ENCODE measurements around the gene NKX1-2.

Gene NKX1-2

GRCh38 chr10:124474514-124475070 lies 24.8 kb upstream of the NKX1-2 start:
- no peak for DNase-seq

DNA sequence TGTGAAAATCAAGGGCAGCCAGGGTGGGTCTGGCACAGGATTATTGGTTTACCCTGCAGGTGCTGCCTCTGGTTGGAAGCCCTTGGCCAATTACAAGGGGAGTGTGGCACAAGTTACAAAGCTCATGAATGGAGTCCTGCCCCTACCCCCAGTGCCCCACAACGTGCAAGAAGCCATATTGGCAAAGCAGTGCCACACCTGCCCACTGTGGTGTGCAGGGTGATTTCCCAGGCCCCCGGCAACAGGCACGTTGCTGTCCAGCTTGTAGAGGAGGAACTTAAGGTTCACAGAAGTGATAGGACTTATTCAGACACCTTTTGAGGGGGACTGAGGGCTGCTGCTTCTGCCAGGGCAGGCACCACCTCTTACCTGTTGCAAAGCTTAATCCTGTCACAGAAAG lies 23.2 kb upstream of the NKX1-2 start:
- no peak for DNase-seq

GRCh38 chr10:124472071-124472470 lies 22.2 kb upstream of the NKX1-2 start:
- DNase-seq, result no peak

- DNase-seq, result no peak
Measured at GRCh38 chr10:124470544-124471434, 21.0 kb upstream of the NKX1-2 start.

DNA sequence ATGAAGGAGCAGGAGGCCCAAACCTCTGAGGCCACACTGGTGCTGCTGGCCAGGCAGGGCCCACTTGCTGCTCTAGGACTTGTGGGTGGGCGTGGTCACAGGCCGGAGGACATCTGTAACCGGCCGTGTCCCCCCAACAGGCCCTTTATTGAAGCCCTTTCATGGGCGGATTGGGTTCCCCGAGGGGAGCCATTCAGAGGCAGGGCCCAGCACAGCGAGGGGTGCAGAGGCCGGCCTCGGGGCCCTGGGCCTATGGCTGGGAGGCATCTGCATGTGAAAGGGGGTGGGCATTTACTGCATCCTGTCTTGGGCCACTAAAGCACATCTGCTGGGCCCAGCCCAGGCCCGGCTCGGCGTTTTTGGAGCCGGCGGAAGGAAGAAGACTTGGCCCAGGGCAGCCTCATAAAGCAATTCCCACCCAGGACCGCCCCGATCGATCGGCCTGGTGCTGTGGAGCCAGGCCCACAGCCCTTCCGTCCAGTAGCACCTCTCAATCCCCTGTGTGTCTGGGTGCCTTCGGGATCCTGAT lies 20.2 kb upstream of the NKX1-2 start:
- DNase-seq, result no peak

DNA sequence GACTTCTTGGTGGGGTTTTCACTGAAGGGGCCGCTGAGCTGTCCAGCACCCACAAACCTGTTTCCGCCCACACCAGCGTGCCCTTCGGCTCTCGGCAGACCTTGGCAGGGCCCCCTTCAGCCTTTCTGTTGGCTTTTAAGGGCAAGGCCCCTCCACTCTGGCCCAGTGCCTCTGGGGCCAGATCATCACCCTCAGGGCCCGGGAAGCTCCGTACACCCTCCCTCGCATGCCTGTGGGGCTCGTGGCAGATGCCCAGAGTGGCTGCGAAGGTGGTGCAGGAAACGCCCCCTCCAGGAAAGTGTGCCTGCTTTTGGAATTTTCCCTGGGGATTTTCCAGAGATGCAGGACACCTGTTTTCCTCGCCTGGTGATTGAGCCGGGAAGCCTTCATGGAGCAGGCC lies 18.8 kb upstream of the NKX1-2 start:
- DNase-seq, result no peak

DNA sequence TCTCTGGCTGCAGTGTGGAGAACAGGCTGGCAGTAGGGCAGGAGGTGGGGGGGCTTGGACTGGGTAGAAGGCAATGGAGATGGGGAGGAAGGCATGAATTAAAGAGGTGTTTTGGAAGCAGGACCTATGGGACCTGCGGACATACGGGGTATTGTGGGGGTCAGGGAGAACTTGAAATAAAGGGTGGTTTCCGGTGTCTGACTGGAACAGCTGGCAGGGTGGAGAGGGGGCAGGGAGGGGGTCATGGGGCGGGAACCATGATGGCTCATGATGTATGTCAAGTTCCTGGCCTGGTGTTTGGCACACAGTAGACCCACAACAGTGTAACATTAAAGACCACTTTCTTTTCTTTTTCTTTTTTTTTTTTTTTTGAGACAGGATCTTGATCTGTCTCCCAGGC lies 17.3 kb upstream of the NKX1-2 start:
- DNase-seq, result no peak

GRCh38 chr10:124465777-124466488 lies 16.1 kb upstream of the NKX1-2 start:
- DNase-seq, result no peak

DNA sequence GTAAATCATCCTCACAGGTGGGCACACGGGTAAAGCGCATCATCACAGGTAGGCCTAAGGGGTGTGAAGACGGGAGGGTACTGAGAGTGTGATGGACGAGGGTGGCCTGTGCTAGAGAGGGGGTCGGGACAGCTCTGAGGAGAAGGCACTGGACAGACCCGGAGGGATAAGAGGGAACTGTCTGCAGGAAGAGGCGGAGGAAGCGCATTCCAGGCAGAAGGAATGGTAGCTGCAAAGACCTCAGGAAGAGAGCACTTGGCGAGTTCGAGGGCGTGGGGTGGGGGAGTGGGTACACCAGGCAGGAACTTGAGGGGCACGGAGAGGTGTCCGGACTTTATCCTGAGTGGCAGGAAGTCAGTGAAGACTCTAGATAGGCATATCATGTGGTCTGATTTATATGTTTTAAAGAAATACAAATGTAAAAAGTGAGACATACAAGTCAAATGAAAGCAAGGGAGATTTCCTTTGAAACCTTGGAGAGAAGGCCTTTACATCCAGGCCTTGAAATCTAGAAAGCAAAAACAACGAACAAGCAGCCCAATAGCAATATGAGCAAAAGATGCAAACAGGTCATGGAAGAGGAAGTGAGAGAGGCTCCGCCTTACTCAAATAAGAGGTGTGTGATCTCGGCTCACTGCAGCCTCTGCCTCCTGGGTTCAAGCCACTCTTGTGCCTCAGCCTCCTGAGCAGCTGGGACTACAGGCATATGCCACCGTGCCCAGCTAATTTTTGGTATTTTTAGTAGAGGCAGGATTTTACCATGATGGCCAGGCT lies 15.4 kb upstream of the NKX1-2 start:
- DNase-seq, result no peak

GRCh38 chr10:124464028-124464965 lies 14.5 kb upstream of the NKX1-2 start:
- no peak for DNase-seq

DNA sequence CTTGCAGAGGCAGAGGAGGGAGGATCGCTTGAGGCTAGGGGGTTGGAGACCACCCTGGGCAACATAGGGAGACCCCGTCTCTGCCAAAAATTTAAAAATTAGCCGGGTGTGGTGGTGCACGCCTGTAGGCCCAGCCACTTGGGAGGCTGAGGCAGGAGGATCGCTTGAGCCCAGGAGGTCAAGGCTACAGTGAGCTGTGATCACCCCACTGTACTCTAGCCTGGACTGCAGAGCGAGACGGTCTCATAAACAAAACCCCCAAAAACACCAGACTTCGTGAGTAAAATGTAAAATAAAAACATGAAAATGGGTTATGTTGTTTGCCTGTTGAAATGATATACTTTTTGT lies 12.5 kb upstream of the NKX1-2 start:
- no peak for DNase-seq

DNA sequence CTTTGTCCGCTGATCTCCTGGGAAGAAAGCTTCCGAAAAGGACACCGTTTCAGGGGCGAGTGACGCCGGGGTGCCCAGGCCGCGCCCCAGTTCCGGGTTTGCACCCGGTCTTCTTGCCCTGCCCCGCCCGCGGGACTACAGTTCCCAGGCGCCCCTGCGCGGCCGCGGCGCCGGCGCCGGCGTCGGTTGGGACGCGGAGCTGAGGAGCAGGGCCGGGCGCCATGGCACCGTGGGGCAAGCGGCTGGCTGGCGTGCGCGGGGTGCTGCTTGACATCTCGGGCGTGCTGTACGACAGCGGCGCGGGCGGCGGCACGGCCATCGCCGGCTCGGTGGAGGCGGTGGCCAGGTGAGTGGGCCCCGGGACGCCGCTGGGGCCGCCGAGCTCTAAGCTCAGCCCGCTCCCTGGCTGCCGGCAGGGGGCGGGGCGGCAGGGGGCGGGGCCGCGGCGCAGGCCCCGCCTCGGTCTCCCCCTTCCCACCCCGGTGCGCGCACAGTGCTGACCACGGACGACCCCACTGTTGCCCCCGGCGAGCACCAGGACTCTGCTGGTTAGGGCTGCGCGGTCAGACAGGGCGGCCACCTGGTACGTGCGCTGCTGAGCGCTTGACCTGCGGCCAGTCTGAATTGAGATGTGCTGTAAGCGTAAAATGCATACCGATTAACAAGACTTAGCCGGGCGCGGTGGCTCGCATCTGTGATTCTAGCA lies 12.0 kb upstream of the NKX1-2 start, which contains the start of gene LHPP:
Gene LHPP, plus strand, starts transcription at position 182 of the 706 bp plus-strand sequence. Its CDS starts 40 bp downstream, at position 222.
- DNase-seq, result peak; percentile 84

DNA sequence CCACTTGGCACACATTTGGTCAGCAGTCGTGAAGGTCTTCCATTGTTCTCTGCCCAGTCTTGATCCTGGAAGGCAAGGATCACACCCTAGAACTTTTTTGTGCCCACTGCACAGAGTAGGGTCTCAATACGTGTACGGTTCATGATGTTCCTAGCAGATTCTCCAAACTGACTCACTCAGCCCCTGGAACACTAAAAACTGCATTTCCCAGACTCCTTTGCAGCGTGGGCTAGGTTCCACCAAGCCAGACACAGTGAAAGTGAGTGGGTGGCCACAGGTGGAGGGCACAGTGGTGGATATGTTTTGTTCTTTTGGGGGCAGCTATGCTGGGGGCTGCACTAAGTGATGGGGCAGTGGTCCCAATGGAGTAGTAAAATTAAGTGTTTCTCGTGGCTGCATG lies 10.3 kb upstream of the NKX1-2 start:
- no peak for DNase-seq

- no peak for DNase-seq
Measured at GRCh38 chr10:124459395-124459794, 9.6 kb upstream of the NKX1-2 start.

DNA sequence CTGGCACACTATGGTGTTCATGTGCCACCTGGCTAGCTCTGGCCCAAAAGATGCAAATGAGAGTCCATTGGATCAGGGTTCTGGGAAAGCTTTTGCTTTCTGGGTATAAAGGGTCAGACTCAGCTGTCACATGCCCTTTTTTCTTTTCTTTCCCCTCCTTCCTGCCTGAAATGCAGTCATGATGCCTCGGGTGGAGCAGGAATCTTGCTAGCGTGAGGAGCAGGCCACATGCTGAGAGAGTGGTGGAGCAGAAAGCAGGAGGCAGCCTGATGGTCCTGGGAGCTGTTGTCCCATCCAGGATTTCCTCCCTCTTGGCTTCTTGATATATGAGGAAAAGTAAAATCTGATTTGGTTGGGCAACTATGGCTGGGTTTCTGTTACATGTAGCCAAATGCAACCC lies 9.1 kb upstream of the NKX1-2 start:
- no peak for DNase-seq

DNA sequence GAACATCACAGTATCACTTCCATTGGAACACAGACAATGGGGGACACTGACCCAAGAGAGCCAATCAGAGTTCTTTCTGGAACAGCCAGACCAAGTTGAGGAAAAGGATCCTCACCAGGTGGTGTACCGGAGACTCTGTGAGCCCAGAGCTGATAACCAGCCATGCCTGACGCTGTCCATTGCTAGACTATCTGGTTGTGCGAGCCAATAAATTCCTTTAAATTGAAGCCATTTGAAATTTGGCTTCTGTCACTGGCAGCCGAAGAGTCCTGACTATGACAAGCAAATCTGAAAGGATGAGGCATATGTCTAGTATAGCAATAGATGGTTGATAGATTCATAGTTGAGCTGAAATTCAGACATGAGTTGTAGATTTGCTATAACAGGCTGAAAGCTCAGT lies 8.6 kb upstream of the NKX1-2 start:
- no peak for DNase-seq

GRCh38 chr10:124455441-124455840 lies 5.6 kb upstream of the NKX1-2 start:
- no peak for DNase-seq

DNA sequence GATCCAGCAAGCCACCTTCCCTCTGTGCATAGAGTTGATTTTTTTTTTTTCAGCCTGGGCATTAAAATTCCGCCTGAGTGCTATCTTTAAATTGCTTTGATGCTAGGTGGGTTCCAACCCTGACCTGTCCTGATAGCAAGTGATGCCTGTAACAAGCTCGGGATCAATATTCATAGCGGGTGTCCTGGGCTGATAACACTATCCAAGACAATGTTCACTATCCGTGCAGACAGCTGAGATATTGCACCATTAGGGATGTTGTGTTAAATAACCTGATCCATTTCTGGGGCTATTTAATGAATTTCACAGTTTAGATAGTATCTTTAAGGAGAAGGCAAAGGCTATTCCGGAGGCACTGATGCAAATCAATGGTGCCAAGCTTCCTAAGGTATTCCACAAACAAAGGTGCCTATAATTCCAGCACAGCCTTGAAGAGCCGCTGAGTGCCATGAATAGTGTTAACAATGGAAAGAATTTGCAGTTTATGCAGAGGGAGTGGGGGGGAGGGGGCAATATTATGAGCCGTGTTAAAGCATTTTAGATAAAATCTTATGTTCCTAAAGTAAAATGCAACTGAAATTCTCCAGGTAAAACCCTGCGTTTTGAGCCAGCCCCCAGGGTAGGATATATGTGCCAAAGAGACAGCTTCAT lies 4.2 kb upstream of the NKX1-2 start:
- no peak for DNase-seq

DNA sequence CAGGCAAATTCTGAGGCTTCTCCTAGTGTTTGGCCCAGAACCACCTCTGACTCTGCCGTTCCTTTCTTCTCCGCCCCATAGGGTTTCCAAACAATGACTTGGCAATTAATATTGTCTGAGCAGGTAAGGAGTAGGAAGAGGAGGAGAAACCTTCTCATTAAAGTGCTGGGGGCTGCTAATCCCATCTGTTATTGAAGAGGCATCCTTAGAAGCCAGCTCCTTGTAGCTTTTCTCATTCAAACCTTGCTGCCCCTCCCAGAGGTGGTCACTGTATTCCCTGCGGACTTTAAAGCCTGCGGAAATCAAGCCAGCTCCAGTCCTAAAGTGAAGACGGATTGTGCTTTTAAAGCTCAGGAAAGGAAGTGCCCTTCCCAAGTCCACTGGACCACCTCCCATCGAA lies 1.4 kb upstream of the NKX1-2 start:
- DNase-seq, result no peak

DNA sequence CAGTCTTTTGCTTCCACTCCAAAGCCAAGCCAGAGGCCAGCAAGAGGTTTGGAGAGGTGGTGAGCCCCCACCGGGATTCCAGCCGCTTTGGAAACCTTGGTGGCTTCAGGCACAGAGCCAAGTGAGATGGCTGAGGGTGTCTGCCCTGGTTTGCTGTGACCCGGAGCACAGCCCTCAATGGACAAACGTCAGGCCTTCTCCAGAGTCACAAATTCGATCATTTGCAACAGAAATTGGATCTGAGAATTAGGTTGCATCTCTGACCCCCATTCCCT lies 885 bp upstream of the NKX1-2 start:
- DNase-seq, result no peak

All from EL (cell line).